HG03565 (cell line): ENCODE results near the gene HMCN2.
"Not testable (repeated sequence)": the region's sequence is repeated elsewhere in the genome, so short reads cannot be mapped to it uniquely, and the experiment has no call there.

Source experiments
- ATAC-seq: cut with Tn5 transposase; IDR thresholded peaks from one replicate; pipeline ENCODE4 v1.9.1; 2021; ENCODE audit warnings: mild to moderate bottlenecking, moderate library complexity; ENCODE audit not compliant: unreplicated experiment

The HMCN2 gene

GRCh38 chr9:130237763-130238524 lies 27.6 kb upstream of the HMCN2 start:
- no peak for ATAC-seq

- ATAC-seq, result no peak
Observed at GRCh38 chr9:130239363-130239695, 26.2 kb upstream of the HMCN2 start.

GRCh38 chr9:130239741-130240241 lies 25.8 kb upstream of the HMCN2 start:
- peak; percentile 62 for ATAC-seq

GRCh38 chr9:130240410-130241197 lies 25.0 kb upstream of the HMCN2 start:
- ATAC-seq, result no peak

DNA sequence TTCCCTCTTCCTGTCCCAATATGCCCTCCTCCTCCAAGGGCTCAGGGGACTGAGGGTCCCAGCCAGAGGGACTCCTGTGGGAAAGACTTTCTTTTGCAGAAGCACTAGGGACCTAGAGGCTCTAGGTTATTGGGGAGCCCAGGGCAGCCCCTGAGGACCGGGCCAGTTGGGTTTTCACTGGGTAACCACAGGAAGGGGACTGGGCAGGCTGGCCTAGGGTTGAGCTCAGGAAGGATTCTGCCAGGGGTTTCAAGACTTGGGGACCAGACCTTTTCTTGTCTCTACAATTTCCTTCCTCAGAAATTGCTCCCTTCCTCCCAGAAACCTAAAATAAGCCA lies 24.4 kb upstream of the HMCN2 start:
- no peak for ATAC-seq

DNA sequence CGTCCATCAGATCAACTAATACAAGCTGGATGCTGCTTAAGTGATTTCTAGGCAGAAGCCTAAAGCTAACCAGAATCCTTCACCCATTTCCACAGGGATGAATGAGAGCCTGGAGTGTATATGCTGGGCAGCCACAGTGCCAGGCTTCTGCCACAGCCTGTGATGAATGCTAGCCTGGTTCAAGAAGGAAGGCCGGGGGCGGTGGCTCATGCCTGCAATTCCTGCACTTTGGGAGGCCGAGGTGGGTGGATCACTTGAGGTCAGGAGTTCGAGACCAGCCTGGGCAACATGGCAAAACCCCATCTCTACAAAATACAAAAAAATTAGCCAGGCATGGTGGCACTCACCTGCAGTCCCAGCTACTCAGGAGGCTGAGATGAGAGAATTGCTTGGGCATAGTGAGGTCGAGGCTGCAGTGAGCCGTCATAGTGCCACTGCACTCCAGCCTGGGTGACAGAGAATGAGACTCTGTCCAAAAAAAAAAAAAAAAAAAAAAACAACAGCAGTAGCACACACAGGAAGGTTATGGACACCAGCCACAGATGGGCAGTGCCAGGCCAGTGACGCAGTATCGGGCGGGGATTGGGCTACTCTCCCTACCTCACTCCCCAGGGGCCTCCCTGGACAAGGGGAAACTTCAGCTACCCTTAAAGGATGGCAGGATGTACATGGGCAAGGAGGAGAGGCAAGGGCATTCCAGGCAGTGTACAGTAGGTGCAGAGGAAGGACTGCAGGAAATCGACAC lies 23.1 kb upstream of the HMCN2 start:
- no peak for ATAC-seq

- ATAC-seq, result no peak
Observed at GRCh38 chr9:130243015-130243881, 22.3 kb upstream of the HMCN2 start.

- no peak for ATAC-seq
Observed at GRCh38 chr9:130243882-130244170, 21.7 kb upstream of the HMCN2 start.

DNA sequence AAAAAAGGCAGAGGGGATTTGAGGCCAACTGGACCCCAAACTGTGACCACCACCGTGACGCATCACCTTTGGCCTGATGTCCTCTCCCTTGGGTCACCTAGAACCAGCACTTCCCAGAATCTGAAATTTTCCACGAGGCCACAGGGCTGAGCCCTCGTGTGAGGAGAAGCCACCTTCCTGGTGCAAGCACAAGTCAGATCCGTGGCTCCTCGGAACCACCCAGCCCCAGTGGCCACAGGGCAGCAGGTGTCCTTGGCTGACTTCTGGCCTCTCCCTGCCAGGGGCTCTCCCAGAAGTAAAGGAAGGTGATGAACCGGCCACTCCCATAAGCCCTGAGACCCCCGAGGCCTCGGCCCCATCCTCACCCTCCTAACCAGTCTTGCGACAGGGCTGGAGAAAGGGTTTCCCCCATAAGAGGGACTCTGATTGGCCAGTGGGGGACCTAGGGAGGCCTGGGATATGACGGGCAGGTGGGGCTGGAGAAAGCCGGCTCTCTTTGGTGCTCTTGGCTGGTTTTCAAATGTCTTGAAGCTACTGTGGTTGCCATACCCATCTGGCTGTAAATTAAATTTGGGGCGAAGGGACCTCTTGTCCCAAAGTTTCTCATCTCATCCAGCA lies 20.9 kb upstream of the HMCN2 start:
- no peak for ATAC-seq

- no peak for ATAC-seq
Observed at GRCh38 chr9:130245474-130245873, 20.1 kb upstream of the HMCN2 start.

DNA sequence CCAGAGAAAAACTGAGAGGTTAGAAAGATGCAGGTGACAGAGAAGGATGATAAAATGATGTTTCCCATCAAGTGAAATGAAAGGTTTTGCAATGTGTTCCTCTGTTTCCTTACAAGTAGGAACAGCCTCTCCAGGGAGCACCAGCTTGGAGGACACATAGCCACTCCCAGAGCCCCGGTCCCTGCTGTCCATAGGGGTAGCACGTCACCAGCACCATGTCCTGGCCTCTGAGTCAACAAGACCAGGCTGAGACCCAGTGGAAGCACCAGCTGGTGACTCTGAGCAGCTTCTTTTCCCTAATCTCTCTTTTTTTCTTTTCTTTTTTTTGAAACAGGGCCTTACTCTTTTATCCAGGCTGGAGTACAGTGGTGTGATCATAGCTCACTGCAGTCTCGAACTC lies 19.4 kb upstream of the HMCN2 start:
- no peak for ATAC-seq

DNA sequence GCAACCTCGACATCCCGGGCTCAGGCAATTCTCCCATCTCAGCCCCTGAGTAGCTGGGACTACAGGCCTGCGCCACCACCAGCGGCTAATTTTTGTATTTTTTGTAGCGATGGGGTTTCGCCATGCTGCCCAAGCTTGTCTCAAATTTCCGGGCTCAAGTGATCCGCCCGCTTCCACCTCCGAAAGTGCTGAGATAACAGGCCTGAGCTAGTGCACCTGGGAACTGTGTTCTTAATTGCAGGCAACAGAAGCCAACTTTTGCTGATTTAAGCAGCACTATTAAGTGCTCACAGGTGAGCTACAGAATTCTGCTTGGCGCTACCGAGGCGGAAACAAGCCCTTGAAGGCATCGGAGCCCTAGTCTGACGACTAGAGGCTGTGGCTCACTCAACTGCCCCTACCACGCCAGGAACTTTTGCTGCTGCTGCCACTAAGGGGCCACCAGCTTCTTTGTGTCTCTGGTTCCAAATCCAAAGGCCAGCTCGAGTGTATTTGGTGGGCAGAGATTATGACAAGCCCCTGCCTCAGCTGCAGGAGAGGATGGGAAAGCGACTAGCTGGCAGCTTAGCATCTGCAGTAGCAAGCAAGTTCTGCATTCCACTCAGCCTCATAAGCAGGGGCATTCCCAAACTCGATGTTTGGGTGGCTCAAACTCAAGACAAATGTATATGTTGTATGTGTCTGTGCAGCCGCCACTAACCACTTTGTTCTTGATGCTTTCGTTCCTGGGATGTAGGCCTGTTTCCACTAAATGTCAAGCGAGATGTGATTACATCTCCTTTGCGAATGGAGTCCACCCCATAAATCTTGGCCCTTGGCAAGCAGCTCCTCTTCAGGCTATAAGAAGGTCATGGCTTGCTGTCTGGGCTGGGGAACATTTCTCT lies 10.6 kb upstream of the HMCN2 start:
- no peak for ATAC-seq

DNA sequence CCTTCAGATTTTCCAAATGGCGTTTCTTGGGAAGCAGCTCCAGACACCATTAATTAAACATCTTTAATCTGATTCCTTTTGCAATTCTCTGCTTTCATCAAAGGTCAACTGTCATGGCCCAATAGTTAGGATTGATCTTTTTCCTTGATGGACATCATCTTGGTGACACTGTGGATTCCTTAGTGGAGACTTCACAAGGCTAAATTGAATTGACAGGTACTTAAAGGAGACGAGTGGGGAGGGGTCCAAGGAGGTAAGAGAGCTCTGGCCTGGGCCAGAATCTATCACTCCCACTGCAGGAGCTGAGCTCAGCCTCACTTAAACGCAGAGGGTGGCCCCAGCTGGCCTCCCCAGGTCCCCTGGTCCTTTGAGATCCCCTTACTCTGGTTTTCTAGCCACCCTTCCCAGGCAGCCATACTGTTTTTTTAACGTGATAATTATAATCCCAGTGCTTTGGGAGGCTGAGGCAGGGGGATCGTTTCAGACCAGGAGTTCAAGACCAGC lies 9.9 kb upstream of the HMCN2 start:
- no peak for ATAC-seq

DNA sequence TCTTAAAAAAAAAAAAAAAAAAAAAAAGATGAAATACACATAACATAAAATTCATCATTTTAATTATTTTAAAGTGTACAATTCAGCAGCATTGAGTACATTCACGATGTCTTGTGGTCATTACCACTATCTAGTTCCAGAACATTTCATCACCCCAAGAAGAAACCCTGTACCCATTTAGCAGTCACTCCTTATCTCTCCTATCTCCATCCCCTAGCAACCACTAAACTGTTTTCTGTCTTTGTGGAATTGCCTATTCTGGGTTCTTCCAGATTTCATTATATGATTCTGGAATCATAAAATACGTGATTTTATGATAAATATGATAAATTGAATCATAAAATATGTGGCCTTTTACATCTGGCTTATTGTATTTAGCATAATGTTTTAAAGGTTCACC lies 8.9 kb upstream of the HMCN2 start:
- no peak for ATAC-seq

- ATAC-seq, result not testable (repeated sequence)
Observed at GRCh38 chr9:130258137-130258536, 7.4 kb upstream of the HMCN2 start.

DNA sequence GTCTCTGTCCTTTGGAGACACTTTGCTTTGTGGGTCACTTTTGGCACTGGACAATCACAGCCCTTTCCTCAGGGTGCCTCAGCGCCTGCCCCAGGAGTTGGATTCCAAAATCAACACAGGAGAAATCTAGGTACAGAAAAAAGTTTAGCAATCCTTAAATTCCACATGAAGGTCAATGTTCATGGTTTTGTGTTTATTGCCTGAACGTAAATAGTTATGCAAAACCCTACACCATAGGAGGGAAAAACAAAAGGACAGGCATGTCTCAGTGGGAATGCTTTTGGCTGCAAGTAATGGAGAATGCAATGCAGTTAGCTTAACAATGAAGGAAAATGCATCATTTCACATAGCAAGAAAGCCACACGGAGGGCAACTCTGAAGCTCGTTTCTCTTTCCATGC lies 6.5 kb upstream of the HMCN2 start:
- no peak for ATAC-seq

GRCh38 chr9:130260816-130261765 lies 4.5 kb upstream of the HMCN2 start:
- no peak for ATAC-seq

- ATAC-seq, result no peak
Observed at GRCh38 chr9:130262061-130262745, 3.4 kb upstream of the HMCN2 start.
